GM19025 (cell line): ENCODE measurements around the gene GPR155.
A peak's percentile ranks its signal among the peaks of the same experiment; 100 is the strongest.
"Not testable (repeated sequence)": the region's sequence is repeated elsewhere in the genome, so short reads cannot be mapped to it uniquely, and the experiment has no call there.

Experiments
- ATAC-seq: cut with Tn5 transposase; IDR thresholded peaks from one replicate; pipeline ENCODE4 v1.9.1; 2021; ENCODE audit warnings: mild to moderate bottlenecking, low read depth, moderate library complexity; ENCODE audit not compliant: unreplicated experiment

Gene GPR155

DNA sequence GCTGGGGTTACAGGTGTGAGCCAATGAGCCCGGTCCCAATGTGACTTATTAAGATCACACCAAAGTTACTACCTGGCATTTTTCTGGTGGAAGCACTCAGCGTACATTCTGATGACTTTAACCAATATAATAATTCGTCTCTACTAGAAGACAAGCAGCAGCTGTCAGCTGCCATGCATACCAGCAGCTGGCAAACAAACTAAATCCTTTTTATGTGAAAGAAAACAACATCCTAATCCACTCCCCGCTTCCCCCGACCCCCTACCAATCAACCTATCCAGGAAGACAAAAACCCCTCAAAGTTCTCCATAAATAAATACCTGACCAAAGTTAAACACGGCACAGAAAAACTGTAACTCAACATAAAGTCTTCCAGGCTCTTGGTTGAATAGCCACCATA is 42.1 kb downstream of the GPR155 start:
- ATAC-seq: no peak

DNA sequence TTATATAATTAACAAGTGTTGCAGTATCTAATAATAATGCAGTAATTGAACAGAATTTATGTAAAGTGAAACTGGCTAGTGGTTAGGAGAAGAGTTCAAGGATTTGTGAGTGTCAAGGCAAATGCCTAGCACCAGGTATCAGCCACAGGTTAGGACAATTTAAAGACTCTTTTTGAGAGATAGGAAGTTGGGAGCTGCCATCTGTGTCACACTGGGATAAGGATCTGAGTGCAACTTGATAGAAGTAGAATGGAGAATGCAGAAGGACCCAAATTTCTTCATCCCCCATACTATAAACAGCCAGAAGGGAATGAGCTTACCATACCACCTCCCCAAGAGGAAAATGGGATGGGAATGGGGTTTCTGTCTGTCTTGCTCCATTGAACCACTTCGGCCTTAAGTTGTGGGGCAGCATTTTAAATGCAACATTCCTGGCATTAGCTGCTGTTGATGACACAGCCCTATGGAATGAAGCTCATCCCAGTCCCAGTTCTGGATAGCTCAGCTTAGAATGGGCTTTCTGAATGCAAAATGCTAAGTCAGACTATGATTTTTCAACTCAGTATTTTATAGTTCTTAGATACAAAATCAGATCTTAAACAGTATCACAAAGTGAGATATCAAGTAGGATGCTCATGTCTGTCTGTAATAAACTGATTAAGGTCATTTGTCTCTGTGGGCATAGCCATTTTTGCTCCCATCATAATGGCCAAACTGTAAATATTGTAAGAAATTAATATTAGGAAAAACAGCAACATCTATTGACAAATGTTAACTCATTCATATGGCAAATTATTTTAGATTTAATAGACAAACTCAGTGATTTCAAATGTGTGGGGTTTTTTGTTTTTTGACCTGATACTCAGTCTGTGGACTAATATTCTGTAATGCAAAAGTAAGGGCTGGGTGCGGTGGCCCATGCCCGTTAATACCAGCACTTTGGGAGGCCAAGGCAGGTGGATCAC is 44.0 kb downstream of the GPR155 start:
- no peak for ATAC-seq

DNA sequence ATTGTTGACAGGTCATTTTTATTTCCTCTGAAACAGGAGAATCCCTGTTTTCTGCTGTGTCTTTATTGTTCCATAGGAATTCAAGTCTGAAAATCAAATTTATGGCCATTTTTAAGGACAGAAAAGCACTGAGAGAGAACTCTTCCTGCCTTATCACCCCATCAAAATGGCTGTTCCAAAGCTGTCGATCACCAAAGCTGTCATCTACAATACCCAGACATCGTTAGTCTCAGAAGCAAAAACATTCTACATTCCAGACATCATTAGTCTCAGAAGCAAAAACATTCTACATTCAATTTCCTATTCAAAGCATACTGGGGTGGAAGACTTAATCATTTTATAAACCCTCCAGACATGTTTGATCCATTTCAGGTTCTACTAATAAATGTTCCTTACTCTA is 46.9 kb downstream of the GPR155 start:
- no peak for ATAC-seq

DNA sequence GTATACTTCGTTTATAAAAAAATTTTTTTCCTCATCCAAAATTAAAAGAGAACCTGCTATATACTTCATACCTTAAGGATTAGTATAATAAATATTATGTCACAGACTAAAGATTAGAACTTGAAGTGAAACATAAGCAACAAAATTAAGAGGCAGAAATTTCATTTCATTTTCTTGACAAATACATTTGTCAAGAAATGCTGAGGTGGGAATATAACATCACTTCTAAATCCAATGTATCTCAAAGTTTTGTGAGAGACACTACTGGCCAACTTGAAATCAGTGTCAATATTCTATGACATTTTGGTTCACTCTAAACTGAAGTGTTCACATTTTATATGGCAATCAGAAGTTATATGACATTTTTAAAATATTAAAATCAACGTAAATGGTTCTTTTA is 47.5 kb downstream of the GPR155 start:
- no peak for ATAC-seq

DNA sequence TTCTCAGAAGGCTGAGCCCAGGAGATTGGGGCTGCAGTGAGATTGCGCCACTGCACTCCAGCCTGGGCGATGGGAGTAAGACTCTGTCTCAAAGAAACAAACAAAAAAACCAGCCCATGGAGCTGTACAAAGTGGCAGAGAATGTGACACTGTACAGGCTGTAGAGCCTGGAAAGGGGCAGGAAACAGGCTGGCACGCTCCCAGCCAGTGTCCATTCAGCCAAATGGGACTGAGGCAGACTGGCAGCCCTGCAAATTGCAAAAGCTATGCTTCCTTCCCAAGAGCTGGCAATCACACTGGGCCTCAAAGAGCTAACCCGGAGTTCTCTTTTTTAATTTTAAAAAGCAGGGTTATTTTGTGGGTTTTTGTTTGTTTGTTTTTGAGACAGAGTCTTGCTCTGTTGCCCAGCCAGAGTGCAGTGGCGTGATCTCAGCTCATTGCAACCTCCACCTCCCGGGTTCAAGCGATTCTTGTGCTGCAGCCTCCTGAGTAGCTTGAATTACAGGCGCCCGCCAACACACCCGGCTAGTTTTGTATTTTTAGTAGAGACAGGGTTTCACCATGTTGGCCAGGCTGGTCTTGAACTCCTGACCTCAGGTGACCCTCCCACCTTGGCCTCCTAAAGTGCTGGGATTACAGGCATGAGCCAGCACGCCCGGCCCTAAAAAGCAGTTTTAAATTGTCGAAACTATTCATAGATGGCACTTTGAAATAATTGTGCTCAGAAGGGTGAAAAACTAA is 48.5 kb downstream of the GPR155 start:
- no peak for ATAC-seq

DNA sequence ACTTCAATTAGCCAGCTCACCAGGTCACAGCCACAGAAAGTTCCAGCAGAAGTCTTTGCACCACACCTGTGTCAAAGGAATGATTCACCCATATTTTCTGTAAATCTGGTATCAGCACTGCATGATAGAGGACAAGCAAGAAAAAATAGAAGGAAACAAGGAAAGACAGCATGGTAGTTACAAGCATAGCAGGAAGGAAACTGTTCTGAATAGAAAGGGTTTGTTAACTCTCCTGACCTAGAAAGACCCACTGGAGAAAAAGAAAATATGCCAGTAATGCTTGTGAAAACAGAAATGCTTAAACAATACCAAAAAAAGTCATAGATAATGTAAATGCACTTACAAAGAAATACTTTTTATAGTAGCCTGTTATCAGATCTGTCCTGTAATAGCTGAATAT is 50.5 kb downstream of the GPR155 start:
- no peak for ATAC-seq

DNA sequence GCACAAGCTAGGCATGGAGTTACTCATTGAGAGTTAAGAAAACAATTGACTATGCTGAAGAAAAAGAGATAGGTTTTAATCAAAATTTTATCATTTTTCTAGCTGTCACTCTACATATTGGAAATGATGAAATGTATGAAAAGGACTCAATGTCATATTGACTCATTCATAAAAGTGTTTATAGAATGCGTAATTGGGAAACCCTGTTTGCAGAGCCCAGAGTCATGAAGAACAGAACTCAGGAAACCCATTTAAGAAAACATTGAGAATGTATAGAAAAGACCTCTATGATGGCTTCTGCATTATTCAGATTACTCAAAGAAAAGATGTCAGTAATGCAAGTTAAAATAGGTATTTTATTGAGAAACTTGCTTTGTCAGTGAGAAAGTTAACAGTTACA is 54.9 kb downstream of the GPR155 start:
- no peak for ATAC-seq

DNA sequence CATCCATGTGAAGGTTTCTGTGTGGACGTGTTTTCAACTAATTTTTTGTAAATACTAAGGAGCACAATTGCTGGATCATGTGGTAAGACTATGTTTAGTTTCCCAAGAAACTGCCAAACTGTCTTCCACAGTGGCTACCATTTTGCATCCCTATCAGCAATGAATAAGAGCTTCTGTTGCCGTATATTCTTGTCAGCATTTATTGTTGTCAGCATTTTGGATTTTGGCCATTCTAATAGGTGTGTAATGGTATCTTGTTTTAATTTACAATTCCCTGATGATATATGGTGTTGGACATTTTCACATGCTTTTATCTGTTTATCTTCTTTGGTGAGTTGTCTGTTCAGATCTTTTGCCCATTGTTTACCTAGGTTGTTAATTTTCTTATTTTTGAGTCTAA is 56.8 kb downstream of the GPR155 start:
- no peak for ATAC-seq

DNA sequence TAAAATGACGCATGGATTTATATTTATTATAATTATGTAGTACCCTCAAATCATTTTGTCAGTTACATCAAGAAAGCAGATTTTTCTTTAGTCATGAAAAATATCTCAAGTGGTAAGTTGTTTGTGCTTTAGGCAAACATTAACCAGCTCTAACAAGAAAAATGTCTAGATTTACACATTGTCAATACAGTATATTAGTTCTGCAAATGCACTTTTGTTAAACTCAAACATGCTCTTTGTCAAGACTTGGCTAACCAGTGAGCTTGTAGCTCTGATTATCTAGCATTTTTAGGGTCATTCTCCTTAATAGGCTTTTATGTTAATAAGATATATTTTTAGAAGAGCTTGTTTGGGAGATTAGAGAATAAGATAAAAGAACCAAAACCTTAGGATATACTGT is 58.6 kb downstream of the GPR155 start:
- ATAC-seq: no peak

DNA sequence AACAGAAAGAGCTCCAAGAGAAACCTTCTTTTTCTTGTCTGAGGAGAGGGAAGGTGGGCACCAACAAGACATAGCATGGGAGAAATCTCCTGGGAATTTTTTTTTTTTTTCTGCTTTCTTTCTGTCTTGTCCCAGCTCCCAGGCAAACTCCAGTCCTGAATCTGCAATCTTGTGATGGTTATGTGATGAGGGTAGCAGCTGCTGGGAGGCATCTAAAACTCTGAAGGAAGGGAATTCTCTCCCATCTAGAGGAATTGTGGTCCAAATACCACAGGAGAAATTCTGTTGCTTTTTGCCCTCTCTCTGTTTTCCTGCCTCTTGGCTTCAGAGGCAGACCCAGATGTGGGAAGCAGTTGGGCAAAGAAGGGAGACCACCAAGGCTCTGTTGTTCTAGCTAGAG is 74.6 kb downstream of the GPR155 start:
- no peak for ATAC-seq

DNA sequence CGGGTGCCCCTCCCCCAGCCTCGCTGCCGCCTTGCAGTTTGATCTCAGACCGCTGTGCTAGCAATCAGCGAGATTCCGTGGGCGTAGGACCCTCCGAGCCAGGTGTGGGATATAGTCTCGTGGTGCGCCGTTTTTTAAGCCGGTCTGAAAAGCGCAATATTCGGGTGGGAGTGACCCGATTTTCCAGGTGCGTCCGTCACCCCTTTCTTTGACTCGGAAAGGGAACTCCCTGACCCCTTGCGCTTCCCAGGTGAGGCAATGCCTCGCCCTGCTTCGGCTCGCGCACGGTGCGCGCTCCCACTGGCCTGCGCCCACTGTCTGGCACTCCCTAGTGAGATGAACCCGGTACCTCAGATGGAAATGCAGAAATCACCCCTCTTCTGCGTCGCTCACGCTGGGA is 76.8 kb downstream of the GPR155 start:
- not testable (repeated sequence) for ATAC-seq

DNA sequence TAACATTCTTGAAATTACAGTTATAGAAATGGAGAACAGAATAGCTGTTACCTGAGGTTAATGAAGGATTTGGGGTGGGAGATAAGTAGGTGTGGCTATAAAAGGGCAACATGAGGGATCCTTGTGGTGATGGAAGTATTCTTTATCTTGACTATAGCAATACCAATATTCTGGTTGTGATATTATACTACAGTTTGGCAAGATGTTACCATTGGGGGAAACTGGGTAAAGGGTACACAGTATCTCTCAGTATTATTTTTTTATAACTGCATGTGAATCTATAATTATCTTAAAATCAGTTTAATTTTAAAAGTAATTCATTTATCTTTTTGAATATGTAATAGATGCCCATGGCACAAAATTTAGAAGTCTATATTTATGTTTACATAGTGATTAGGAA is 83.2 kb downstream of the GPR155 start:
- no peak for ATAC-seq

DNA sequence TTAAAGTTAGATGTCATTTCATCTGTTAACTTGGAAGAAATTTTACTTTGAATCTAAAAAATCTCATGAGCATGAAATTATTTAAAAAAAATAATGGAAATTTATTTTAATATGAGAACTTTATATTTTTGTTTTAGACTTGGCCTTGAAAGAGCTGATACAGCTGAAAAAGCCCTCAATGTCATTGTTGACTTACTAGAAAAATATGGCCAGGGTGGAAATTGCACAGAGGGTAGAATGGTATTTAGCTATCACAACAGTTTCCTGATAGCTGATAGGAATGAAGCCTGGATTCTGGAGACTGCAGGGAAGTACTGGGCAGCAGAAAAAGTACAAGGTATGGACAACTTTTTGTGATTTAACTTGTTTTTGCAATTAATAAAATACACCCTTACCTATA is 86.0 kb downstream of the GPR155 start:
- no peak for ATAC-seq

DNA sequence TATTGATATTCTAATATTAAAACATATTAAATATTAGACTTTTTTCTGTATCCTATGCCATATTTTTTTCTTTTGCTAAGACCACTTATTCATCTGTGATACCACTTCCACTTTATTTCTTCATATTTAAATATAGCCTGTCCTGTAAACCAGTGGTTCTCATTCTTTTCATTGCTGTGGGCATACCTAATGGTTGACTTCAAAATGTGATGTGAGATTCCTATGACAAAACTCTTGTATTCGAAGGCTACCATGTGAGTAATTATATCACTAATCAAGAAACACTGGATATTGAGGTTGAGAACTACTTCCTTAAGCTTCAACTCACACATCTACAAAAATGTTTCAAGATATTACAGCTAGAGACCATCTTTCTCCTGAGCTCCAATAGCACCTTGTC is 87.7 kb downstream of the GPR155 start:
- ATAC-seq: no peak

DNA sequence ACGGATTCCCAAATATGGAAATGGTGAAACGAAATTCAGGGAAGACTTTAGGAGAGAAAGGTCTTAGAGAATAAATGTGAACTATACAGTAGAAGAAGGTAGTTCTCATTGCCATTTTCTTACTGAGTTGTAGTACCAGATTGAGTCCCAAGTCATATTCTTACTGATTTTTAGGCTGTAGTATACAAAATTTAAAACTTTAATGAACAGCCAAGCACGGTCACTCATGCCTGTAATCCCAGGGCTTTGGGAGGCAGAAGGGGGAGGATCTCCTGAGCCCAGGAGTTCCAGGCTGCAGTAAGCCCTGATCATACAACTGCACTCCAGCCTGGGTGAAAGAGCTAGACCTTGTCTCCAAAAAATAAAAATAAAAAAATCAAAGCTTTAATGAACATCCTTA is 89.1 kb downstream of the GPR155 start:
- no peak for ATAC-seq

DNA sequence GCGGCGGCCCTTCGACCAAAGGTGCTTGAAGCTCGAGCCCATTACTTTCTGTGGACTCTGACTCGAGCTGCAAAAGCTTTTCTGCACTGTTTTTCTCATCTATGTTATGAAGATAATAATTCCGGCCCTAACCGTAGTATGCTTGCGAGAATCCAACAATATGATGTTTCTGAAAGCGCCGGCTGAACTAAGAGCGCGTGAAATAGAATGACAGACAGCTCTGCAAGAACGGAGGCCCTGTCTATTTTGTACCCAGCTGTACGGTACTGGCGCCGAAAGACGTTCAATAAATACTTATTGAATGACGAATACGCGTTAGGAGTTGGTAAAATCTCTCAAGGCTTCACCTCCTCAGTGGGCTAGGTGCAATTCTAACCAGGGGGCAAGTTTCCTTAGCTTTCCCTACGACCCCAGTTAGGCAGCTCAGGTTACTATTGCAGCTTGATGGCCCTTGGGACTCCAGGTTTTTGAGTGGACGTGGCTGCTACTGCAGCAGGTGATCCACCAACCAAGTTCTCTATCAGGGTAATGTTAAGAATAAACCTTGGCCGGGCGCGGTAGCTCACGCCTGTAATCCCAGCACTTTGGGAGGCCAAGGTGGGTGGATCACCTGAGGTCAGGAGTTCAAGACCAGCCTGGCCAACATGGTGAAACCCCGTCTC is 90.7 kb downstream of the GPR155 start:
- ATAC-seq: peak; percentile 22

DNA sequence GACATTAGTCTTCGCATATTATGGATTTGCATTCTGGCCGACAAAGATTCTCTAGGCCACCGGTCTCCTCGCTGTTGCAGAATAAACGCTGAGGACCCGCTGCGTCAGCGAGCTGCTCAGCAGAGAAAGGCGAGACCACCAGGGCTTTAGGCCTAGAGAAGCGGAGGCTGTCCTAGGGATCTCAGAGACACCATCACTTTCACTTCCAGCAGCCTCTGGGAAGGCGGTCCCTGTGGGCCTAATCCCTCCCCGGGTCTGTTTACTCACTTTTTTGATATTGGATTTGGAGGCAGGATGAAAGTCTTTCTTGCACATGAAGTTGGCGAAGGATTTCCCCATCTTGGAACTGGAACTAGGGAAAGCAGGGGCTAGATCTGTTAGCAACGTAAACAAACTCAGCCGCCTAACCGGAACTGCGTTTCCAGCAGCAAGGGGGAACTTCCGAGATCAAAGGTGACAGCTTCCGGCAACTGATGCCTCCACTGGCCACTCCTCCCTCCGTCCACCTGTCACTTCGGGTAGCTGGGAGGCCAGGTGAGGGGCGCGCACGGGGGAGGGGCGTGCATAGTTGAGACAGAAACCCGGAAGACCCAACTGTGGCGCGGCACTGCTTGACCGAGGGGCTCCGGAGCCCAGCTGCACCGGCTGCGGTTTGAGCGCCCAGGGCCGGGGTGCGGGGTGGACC is 91.4 kb downstream of the GPR155 start, which contains the start of gene SCRN3:
Gene SCRN3 (plus strand): TSS at position 447 of the 685 bp plus-strand sequence. CDS start 2,554 bp downstream, outside the sequence.
- ATAC-seq: peak; percentile 92

DNA sequence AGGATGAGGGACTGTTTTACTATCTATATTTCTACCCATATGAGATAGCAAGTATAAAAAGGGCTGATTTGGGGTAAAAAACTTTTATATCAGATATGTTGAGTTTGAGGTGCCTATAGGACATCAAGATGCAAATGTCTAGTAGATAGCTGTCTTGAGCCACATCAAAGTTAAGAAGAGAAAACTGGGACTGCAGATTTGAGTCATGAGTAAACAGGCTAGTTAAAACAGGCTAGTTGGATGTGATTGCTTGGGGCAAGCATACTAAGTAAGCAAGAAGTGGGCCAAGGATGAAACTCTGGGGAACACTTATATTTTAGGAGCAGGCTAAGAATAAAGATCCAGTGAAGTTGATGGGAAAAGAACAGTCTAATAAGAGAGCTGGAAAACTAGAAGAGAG is 94.1 kb downstream of the GPR155 start:
- ATAC-seq: no peak

DNA sequence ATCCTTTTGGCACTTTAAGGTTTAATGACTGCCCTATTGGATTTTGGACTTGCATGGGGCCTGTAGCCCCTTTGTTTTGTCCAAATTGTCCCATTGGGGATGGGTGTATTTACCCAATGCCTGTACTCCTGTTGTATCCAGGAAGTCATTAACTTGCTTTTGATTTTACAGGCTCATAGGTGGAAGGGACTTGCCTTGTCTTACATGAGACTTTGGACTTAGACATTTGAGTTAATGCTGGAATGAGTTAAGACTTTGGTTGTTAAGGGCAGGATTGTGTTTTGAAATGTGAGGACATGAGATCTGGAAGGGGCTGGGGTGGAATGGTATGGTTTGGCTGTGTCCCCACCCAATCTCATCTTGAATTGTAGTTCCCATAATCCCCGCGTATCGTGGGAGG is 96.5 kb downstream of the GPR155 start:
- ATAC-seq: not testable (repeated sequence)

DNA sequence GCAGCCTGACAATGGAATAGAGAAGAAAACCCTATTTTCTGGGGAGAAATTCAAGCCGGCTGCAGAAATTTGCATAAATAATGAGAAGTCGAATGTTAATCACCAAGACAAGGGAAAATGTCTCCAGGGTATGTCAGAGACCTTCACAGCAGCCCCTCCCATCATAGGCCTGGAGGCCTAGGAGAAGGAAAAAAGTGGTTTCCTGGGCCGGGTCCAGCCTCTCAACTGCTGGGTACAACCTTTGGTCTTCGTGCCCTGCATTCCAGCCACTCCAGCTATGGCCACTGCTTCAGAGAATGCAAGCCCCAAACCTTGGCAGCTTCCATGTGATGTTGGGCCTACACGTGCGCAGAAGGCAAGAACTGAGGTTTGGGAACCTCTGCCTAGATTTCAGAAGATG is 97.3 kb downstream of the GPR155 start:
- no peak for ATAC-seq
